Nephron (organoid): ENCODE results near the gene RWDD2A.

Source experiments
- H3K27ac Mint-ChIP-seq, 3 experiments: 2 replicates each; pipeline ENCODE4 v1.8.0; 2020; ENCODE audit warnings: mixed read lengths in 3 of 3, mild to moderate bottlenecking in 2 of 3, moderate library complexity in 1 of 3
- H3K27me3 Mint-ChIP-seq: 2 replicates; pipeline ENCODE4 v1.8.0; 2021; ENCODE audit warnings: low read depth, mild to moderate bottlenecking, moderate library complexity, mixed read lengths
- H3K36me3 Mint-ChIP-seq: 2 replicates; pipeline ENCODE4 v1.8.0; 2020; ENCODE audit warnings: low read depth, mixed read lengths
- H3K4me1 Mint-ChIP-seq: 2 replicates; pipeline ENCODE4 v1.8.0; 2020; ENCODE audit warnings: mixed read lengths
- H3K4me3 Mint-ChIP-seq, 3 experiments: 2 replicates each; pipeline ENCODE4 v1.8.0; 2020; ENCODE audit warnings: mild to moderate bottlenecking in 3 of 3, mixed read lengths in 3 of 3, moderate library complexity in 2 of 3
- H3K9me3 Mint-ChIP-seq: 2 replicates; pipeline ENCODE4 v1.8.0; 2020; ENCODE audit warnings: mixed read lengths
- TF ChIP-seq, protein P1 (sequence below), 3 experiments: fragments of 200-600 bp; sonication (generic); IDR thresholded peaks; one replicate each; pipeline ENCODE4 v1.5.0; 2021; ENCODE audit warnings: antibody characterized with exemption in 3 of 3; ENCODE audit not compliant: unreplicated experiment in 3 of 3

RWDD2A gene

GRCh38 chr6:83160167-83160566, 33.0 kb upstream of the RWDD2A start:
- H3K27ac Mint-ChIP-seq, result peak overlapping the region in 1 of 3 experiments; percentile 15

DNA sequence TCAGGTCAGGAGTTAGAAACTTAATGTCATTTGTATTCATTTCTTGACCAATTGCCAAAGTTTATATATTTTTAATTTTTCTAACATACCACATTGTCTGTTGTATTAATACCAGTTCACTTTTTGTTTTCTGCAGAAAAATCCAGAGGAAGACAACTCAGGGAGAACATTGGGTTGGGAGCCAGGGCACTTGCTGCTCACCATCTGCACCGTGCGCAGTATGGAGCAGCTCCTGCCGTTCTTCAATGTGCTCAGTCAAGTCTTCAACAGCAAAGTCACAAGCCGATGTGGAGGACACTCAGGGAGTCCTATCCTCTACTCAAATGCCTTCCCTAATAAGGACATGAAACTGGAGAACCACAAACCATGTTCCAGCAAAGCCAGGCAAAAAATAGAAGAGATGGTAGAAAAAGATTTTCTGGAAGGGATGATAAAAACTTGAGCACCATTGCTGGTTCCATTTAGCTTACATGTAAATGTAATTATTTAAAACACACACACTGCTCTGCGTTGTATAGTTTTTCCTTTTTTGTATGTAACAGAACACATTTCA, 25.4 kb upstream of the RWDD2A start:
- no peak overlapping the region for H3K4me3 Mint-ChIP-seq
- H3K9me3 Mint-ChIP-seq, result no peaks in the 10 kb centered on the region
- peaks cover 64% of the 10 kb centered on the region for H3K36me3 Mint-ChIP-seq
- no peaks in the 10 kb centered on the region for H3K27me3 Mint-ChIP-seq
- H3K27ac Mint-ChIP-seq, result no peak overlapping the region
- H3K4me1 Mint-ChIP-seq, result no peaks in the 10 kb centered on the region
- TF ChIP-seq, protein P1, sequence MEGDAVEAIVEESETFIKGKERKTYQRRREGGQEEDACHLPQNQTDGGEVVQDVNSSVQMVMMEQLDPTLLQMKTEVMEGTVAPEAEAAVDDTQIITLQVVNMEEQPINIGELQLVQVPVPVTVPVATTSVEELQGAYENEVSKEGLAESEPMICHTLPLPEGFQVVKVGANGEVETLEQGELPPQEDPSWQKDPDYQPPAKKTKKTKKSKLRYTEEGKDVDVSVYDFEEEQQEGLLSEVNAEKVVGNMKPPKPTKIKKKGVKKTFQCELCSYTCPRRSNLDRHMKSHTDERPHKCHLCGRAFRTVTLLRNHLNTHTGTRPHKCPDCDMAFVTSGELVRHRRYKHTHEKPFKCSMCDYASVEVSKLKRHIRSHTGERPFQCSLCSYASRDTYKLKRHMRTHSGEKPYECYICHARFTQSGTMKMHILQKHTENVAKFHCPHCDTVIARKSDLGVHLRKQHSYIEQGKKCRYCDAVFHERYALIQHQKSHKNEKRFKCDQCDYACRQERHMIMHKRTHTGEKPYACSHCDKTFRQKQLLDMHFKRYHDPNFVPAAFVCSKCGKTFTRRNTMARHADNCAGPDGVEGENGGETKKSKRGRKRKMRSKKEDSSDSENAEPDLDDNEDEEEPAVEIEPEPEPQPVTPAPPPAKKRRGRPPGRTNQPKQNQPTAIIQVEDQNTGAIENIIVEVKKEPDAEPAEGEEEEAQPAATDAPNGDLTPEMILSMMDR (IDR thresholded peaks at IDR 0.05; ENCODE audit: unreplicated experiment in 3 of 3), result no peak

More at GRCh38 chr6:83160167-83160566, 33.0 kb upstream of the RWDD2A start:
- TF ChIP-seq, protein P1 (IDR thresholded peaks at IDR 0.05; ENCODE audit: unreplicated experiment in 3 of 3), result no peak
- peaks cover 57% of the 10 kb centered on the region for H3K36me3 Mint-ChIP-seq
- H3K9me3 Mint-ChIP-seq, result no peaks in the 10 kb centered on the region
- no peak overlapping the region for H3K4me3 Mint-ChIP-seq
- no peaks in the 10 kb centered on the region for H3K27me3 Mint-ChIP-seq
- peaks cover 7% of the 10 kb centered on the region for H3K4me1 Mint-ChIP-seq

DNA sequence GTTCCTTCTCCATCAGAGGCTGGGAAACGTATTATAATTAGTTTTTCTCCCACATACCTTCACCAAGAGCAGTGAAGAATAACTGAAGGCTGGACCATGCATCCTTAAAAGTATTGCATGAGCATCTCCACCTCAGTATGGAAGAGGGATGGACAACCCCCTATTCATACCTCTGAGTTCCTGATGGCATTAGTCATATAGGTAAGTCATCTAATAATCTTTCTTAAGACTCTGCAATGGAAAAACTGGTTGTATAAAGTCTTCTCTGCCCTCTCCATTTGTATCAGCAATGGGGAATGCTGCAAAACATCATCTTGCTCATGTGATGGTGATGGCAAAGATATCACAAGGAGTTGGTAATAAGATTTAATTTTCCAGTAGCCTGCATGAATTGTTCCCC, 24.6 kb upstream of the RWDD2A start:
- Mint-ChIP-seq H3K27ac (no peak overlapping the region), H3K9me3 (no peaks in the 10 kb centered on the region), H3K4me3 (no peak overlapping the region), H3K36me3 (peaks cover 71% of the 10 kb centered on the region), H3K27me3 (no peaks in the 10 kb centered on the region), H3K4me1 (no peaks in the 10 kb centered on the region)
- TF ChIP-seq, protein P1 (IDR thresholded peaks at IDR 0.05; ENCODE audit: unreplicated experiment in 3 of 3), result no peak

GRCh38 chr6:83169106-83169505, 24.1 kb upstream of the RWDD2A start:
- TF ChIP-seq, protein P1 (IDR thresholded peaks at IDR 0.05; ENCODE audit: unreplicated experiment in 3 of 3), result no peak
- Mint-ChIP-seq H3K27ac (peak overlapping the region in 1 of 3 experiments; percentile 61), H3K9me3 (no peaks in the 10 kb centered on the region), H3K4me3 (no peak overlapping the region), H3K27me3 (no peaks in the 10 kb centered on the region), H3K4me1 (no peaks in the 10 kb centered on the region), H3K36me3 (peaks cover 69% of the 10 kb centered on the region)

DNA sequence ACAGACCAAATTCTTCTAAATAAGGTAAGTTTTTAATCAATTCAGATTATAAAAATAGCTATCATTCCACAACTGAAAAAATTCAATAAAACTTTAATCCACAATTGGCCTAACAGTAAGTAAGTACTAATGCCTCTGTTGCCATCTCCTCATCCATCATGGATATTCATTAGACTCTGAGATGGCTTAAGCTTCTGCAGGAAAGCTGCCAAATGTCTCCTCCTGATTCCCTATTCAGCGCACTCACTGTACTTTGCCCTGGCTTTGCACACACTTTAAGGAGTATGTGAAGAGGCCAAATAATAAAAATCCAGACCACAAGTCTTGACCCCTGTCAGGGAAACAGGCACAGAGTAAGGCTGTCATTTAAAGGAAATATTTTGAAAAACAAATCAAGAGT, 23.6 kb upstream of the RWDD2A start:
- H3K27me3 Mint-ChIP-seq, result no peaks in the 10 kb centered on the region
- no peak overlapping the region for H3K4me3 Mint-ChIP-seq
- peak overlapping the region; percentile 49 to 61 (median 58) for H3K27ac Mint-ChIP-seq
- H3K36me3 Mint-ChIP-seq, result peaks cover 69% of the 10 kb centered on the region
- H3K9me3 Mint-ChIP-seq, result no peaks in the 10 kb centered on the region
- H3K4me1 Mint-ChIP-seq, result no peaks in the 10 kb centered on the region
- TF ChIP-seq, protein P1 (IDR thresholded peaks at IDR 0.05; ENCODE audit: unreplicated experiment in 3 of 3), result no peak

- H3K4me1 Mint-ChIP-seq, result peaks cover 5% of the 10 kb centered on the region
- H3K4me3 Mint-ChIP-seq, result peak overlapping the region in 1 of 3 experiments; percentile 8
- no peaks in the 10 kb centered on the region for H3K27me3 Mint-ChIP-seq
- TF ChIP-seq, protein P1 (IDR thresholded peaks at IDR 0.05; ENCODE audit: unreplicated experiment in 3 of 3), result no peak
- H3K9me3 Mint-ChIP-seq, result no peaks in the 10 kb centered on the region
- H3K36me3 Mint-ChIP-seq, result peaks cover 61% of the 10 kb centered on the region
- peak overlapping the region; percentile 48 to 95 (median 69) for H3K27ac Mint-ChIP-seq
Measured at GRCh38 chr6:83176246-83176645, 16.9 kb upstream of the RWDD2A start.
